Activated CD4-positive, alpha-beta T cell treated with anti-CD3 and anti-CD28 coated beads for 48 hours (primary cell): ENCODE results near the gene FRZB.
"Not testable (repeated sequence)": the region's sequence is repeated elsewhere in the genome, so short reads cannot be mapped to it uniquely, and the experiment has no call there.

ENCODE experiments used
- DNase-seq: peaks from one replicate; pipeline ENCODE4 v3.0.0-alpha.2; 2020

The FRZB gene

DNA sequence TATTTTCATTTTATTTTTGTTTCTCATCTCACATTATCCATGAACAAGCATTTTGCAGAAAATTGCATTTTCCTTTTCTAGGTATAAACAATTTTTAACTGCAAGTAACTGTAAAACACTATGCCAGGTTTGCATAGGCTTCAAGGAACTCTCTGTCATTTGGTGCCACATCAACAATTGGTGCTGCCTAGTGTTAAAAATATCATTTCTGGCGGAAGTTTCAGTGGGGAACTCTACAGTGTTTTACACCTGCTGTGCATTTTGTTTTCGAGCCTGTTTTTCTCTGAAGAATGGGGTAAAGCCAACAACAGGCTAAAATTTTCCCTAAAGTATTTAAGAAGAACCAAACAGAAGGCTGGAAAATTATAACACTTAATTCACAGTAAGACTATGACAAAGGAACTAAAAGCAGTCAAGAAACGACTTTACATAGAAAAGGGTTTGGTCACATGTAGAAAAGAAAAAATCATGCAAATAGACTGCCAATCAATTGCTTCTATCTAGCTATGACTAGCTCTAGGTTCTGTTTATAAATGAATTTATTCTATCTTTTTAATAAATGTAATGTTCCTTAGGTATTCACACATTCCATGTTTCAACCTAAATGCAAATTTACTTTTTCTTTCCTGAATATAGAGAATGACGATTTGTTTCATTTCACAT is 21.4 kb upstream of the FRZB start:
- DNase-seq: no peak

- no peak for DNase-seq
Observed at GRCh38 chr2:182887093-182887492, 20.7 kb upstream of the FRZB start.

GRCh38 chr2:182885771-182886170 is 19.3 kb upstream of the FRZB start:
- DNase-seq: no peak

GRCh38 chr2:182883451-182883850 is 17.0 kb upstream of the FRZB start:
- no peak for DNase-seq

DNA sequence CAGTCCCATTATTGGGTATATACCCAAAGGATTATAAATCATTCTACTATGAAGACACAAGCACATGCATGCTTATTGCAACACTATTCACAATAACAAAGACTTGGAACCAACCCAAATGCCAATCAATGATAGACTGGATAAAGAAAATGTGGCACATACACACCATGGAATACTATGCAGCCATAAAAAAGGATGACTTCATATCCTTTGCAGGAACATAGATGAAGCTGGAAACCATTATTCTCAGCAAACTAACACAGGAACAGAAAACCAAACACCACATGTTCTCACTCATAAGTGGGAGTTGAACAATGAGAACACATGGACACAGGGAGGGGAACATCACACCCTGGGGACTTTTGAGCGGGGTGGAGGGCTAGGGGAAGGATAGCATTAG is 13.7 kb upstream of the FRZB start:
- not testable (repeated sequence) for DNase-seq

DNA sequence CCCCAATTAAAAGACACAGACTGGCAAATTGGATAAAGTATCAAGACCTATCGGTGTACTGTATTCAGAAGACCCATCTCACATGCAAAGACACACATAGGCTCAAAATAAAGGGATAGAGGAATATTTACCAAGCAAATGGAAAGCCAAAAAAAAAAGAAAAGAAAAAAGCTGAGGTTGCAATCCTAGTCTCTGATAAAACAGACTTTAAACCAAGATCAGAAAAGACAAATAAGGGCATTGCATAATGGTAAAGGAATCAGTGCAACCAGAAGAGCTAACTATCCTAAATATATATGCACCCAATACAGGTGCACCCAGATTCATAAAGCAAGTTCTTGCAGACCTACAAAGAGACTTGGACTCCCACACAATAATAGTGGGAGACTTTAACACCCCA is 10.2 kb upstream of the FRZB start:
- DNase-seq: not testable (repeated sequence)

DNA sequence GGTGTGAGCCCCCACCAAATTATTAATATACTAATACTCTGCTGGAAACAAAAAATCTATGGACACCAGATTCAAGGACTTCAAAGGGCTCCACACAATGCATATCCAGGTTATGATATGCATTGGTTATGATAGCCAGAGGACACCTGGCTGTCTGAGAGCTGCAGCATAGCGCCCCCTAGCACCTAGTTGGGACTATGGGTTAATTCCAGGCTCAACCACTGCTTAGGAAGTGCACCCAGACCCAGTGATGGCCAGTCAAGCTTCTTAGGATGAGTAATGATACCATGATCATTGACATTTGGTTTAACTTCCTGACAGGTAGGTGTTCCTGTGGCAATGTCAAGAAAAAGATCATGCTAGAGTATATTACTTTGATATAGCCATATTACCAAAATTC is 3.8 kb upstream of the FRZB start:
- peak; percentile 34 for DNase-seq

GRCh38 chr2:182868054-182868796 is 1.8 kb upstream of the FRZB start:
- no peak for DNase-seq

DNA sequence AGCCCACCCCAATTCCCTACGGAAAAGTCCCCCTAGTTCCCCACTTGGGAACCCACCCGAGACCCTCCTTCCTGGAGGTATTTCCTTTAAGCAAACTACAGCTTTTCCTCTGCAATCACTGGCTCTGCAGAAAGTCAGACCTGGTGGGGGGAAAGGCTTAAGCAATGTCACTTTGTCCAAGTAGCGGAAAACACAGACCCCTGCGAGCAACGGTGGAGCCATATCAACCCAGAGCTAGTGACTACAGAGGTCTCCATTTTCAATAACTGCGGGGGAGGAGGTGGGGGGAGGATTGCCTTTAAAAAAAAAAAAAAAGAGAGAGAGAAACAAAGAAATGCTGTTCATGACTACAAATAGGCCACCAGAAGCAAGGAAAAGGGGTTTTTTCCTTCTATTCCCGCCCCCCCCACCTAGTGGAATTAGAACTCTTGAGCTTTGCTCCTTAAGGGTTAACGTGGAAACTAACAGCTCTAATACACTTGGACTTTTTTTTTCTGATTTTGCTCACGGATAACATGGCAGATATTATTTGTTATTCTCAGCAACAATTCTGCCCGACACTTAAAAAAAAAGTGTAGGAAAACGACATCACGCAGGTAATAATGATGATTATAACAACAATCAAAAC is 1.1 kb upstream of the FRZB start:
- DNase-seq: no peak

GRCh38 chr2:182866095-182866460 is 359 bp downstream of the FRZB start:
- DNase-seq: no peak

GRCh38 chr2:182864949-182865570 is 1.4 kb downstream of the FRZB start:
- no peak for DNase-seq

- DNase-seq: no peak
Observed at GRCh38 chr2:182863642-182864041, 2.8 kb downstream of the FRZB start.

DNA sequence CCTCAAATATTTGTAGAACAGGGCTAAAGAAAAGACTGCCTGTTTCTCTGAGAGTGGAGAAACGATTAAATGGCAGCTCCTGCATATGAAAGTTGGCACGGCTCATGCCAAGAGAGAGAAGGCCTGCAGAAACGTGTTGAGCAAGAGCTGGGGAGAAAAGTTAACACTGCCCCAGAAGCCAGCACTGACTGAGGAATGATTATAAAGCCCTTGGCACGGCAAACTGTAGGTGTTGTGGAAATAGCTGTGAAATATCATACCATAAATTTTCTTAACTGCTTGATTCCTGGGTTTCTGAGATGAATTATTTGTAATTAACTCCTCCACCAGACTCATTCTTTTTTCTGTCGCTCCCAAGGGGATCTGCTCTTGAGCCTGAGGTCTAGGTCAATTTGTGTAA is 4.3 kb downstream of the FRZB start:
- DNase-seq: no peak

- no peak for DNase-seq
Observed at GRCh38 chr2:182860858-182861257, 5.6 kb downstream of the FRZB start.

GRCh38 chr2:182858671-182859070 is 7.8 kb downstream of the FRZB start:
- no peak for DNase-seq

DNA sequence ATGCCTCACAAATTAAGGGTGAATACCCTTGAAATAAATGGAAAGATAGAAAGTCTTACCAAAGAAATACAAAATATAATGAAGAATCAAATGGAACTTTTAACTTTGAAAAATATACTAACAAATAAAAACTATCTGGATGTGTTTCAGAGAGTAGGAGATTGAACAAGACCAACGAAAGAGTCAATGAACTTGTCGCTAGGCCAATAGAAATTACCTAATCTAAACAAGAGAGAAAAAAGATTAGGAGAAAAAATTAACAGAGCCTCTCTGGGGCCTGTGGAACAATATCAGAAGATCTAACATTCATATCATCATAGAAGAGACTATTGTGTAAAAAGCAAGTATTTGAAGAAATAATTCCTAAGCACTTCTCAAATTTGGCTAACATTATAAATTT is 11.1 kb downstream of the FRZB start:
- DNase-seq: no peak

DNA sequence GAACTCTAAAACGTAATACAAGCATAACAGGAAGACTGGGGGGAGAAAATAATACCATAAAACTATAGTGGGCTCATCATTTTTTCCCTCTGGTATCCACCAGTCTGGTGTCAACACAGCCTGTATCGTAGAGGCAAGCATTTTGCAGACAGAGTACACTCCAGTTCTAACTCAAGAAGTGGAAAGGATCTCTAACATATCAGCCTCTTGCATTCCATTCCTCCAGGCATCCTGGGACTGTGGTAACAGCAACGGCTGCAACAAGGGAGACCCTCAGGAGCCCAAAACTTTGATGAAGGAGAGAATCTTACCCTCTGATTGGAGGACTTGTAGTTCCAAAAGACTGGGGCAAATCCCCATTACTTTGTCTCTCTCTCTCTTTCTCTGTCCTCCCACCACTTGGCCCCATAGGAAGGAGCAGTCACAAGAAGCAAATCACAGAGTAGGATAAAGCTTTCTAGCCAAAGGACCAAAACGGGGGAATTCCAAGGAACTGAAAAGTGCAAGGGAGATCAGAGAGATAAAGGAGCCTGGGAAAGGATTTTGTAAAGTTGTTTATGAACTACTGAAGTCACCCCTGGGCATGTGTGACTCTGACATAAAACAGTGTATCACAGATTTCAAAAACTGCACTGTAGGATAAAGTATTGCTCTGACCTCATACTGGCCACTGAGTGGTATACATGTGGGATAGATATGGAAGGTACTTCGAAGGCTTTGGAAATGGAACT is 11.9 kb downstream of the FRZB start:
- DNase-seq: no peak

GRCh38 chr2:182852801-182853200 is 13.6 kb downstream of the FRZB start:
- DNase-seq: no peak

DNA sequence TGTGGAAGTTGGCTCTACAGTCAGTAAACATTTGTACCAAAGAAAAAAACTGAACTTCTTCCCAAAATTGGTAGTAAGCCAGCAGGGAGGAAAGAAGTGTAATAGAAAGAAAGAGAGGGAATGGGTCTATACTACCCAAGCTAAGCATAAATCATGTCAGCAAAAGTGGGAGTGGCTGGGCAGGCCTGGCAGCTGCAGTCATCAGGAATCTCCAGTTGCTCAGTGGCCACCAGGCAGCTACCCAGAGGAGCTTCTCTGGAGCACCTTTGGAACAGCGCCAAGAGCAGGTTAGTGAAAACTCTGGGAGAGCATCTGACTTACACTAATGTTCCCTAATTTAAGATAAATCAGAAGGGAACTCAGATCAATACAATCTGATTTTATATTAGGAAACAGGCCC is 14.3 kb downstream of the FRZB start:
- no peak for DNase-seq

DNA sequence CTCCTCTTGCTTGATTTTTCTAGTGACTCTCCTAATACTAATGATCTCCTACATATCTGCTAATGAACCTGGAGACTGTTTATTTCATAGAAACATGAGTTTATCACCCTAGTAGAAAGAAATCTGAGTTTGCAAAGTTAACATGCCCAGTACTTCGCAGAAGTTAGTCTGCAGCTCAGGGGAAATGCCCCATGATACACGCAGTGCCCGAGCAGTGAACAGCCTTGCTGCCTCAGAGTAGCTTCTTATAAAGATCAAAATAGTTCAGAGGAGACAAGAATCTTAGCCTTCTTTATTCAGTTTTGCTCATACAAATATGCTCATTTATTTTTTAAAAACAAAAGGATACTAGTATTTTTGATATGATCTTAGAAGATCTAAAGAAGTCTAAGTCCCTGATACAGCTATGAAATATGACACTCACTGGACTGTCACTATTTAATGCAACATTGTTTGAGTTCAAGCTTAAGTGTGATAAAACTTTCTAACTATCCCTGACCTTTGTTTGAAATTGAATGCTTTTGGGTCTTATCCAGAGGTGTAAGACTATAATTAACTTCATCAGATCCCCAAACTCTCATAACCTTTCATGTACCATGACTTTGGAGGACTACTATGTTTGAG is 20.5 kb downstream of the FRZB start:
- no peak for DNase-seq

- DNase-seq: no peak
Observed at GRCh38 chr2:182836451-182836850, 30.0 kb downstream of the FRZB start.

GRCh38 chr2:182834293-182834692 is 32.1 kb downstream of the FRZB start:
- DNase-seq: no peak
